Naive thymus-derived CD4-positive, alpha-beta T cell (primary cell): ENCODE measurements around the gene OR5H2. TPM values are rescaled to one million over a fixed set of nuclear protein-coding genes. Genes with fewer than 3 reads are reported as not detected.
"Not testable (repeated sequence)": the region's sequence is repeated elsewhere in the genome, so short reads cannot be mapped to it uniquely, and the experiment has no call there.

Source experiments
- ATAC-seq: fragments of 150-1000 bp; cut with Tn5 transposase; 2 replicates; pipeline ENCODE4 v1.10.0; 2021; ENCODE audit warnings: mild to moderate bottlenecking, moderate library complexity
- CTCF ChIA-PET: fragments of 350-600 bp; sonication (Branson Sonifier 250); formaldehyde crosslinking; loops from one replicate; lab custom pipeline; 2021; ENCODE audit warnings: antibody characterized with exemption; lab: Charles Lee
- POLR2A ChIA-PET: fragments of 350-600 bp; sonication (Branson Sonifier 250); formaldehyde crosslinking; loops from one replicate; lab custom pipeline; 2021; ENCODE audit warnings: antibody characterized with exemption, inconsistent platforms; lab: Charles Lee
- DNase-seq, 9 donors: peaks; one replicate each; pipeline versions ENCODE4 v3.0.0 to v3.0.0-alpha.2; 2020 to 2022; ENCODE audit warnings: mixed read lengths in 1 of 9
- H3K27ac ChIP-seq: one replicate; pipeline ENCODE4 v1.7.0; 2013; ENCODE audit warnings: mild to moderate bottlenecking, low read depth, low read length, moderate library complexity
- H3K27me3 ChIP-seq, 2 donors: one replicate each; pipeline ENCODE4 v1.7.0; 2013; ENCODE audit warnings: low read length in 2 of 2, mild to moderate bottlenecking in 2 of 2, moderate library complexity in 2 of 2; ENCODE audit not compliant: control insufficient read depth in 2 of 2, insufficient read depth in 2 of 2
- H3K36me3 ChIP-seq, 3 experiments: 1 replicate in 2 of 3; 2 replicates in 1 of 3; pipeline ENCODE4 v1.7.0; 2013; ENCODE audit warnings: low read length in 3 of 3, mild to moderate bottlenecking in 3 of 3, moderate library complexity in 1 of 3; ENCODE audit not compliant: insufficient read depth in 3 of 3, control insufficient read depth in 2 of 3
- H3K4me1 ChIP-seq, 2 donors: one replicate each; pipeline ENCODE4 v1.7.0; 2013; ENCODE audit warnings: low read length in 2 of 2, mild to moderate bottlenecking in 2 of 2, moderate library complexity in 1 of 2; ENCODE audit not compliant: control insufficient read depth in 2 of 2, insufficient read depth in 2 of 2
- H3K4me3 ChIP-seq: 2 replicates; pipeline ENCODE4 v1.7.0; 2013; ENCODE audit warnings: mild to moderate bottlenecking, low read length
- H3K9me3 ChIP-seq, 3 experiments: 1 replicate in 2 of 3; 2 replicates in 1 of 3; pipeline ENCODE4 v1.7.0; 2013; ENCODE audit warnings: low read length in 3 of 3; ENCODE audit not compliant: control insufficient read depth in 2 of 3
- H3K27ac Mint-ChIP-seq, 9 donors: one replicate each; pipeline ENCODE4 v1.8.0; 2020 to 2022; ENCODE audit warnings: mixed read lengths in 9 of 9, mild to moderate bottlenecking in 8 of 9, moderate library complexity in 5 of 9, inconsistent platforms in 2 of 9
- H3K27me3 Mint-ChIP-seq, 5 donors: one replicate each; pipeline ENCODE4 v1.8.0; 2021 to 2022; ENCODE audit warnings: mixed read lengths in 5 of 5, mild to moderate bottlenecking in 1 of 5
- H3K36me3 Mint-ChIP-seq, 5 donors: one replicate each; pipeline ENCODE4 v1.8.0; 2020 to 2022; ENCODE audit warnings: mixed read lengths in 5 of 5, mild to moderate bottlenecking in 3 of 5, inconsistent platforms in 1 of 5
- H3K4me1 Mint-ChIP-seq, 7 donors: one replicate each; pipeline ENCODE4 v1.8.0; 2020 to 2022; ENCODE audit warnings: mixed read lengths in 7 of 7, mild to moderate bottlenecking in 3 of 7, inconsistent platforms in 1 of 7
- H3K4me3 Mint-ChIP-seq, 10 donors: one replicate each; pipeline ENCODE4 v1.8.0; 2020 to 2022; ENCODE audit warnings: mild to moderate bottlenecking in 10 of 10, mixed read lengths in 10 of 10, moderate library complexity in 6 of 10, inconsistent platforms in 2 of 10
- H3K9me3 Mint-ChIP-seq, 11 donors: one replicate each; pipeline ENCODE4 v1.8.0; 2020 to 2022; ENCODE audit warnings: mixed read lengths in 11 of 11, mild to moderate bottlenecking in 4 of 11, inconsistent platforms in 1 of 11, moderate library complexity in 1 of 11
- intact Hi-C, 2 donors: fragments of 100-400 bp; cut with micrococcal nuclease; formaldehyde crosslinking; loops; one replicate each; pipeline ENCODE4 v1.15.1; 2023
- polyA plus RNA-seq, 2 donors: library from polyadenylated mRNA; unstranded; fragments of 300-500 nt; fragmentation: Illumina TruSeq; gene quantifications; one replicate each; pipeline ENCODE4 v1.2.3, GENCODE V29; 2021
- total RNA-seq, 6 experiments: library from RNA in 5 of 6; stranded (reverse) in 5 of 6; gene quantifications; 1 replicate in 5 of 6; 2 replicates in 1 of 6; pipeline ENCODE4 v1.2.3 and lab custom pipeline; 2021 to 2026

The OR5H2 gene
- total RNA-seq (not detected), polyA plus RNA-seq (not detected), total RNA-seq (lab: John Stamatoyannopoulos, UW) (not detected)

DNA sequence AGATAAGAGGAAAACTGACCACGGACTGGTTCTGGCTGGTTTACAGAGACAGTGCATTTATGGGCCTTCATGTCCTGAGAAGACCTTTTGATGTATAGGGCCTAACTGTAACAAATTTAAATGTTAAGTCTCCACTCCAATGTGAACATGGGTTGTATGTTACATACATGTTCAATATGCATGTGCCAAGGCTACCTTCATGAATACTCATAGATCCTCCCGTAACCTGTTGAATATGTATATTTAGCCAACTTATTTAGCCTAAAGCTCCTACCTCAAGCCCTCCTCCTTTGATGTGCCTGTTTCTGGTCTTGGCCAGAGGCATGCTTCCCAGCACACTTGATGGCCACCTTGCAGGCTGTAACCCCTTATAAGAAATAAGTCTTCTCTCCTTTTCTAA lies at the start of gene OR5H2:
Gene OR5H2, plus strand, starts transcription at position 301 of the 400 bp plus-strand sequence. CDS start 398 bp downstream, outside the sequence.
- Mint-ChIP-seq H3K9me3 (no peaks in the 10 kb centered on the region), H3K4me1 (no peaks in the 10 kb centered on the region), H3K27ac (no peak within 1 kb of the TSS), H3K27me3 (peaks cover 0 to 14% (median 0%) of the 10 kb centered on the region in 5 donors), H3K36me3 (no peaks in the 10 kb centered on the region), H3K4me3 (no peak within 1 kb of the TSS)
- Histone ChIP-seq H3K4me1 (no peaks in the 10 kb centered on the region), H3K36me3 (no peaks in the 10 kb centered on the region), H3K27ac (no peak within 1 kb of the TSS), H3K27me3 (no peaks in the 10 kb centered on the region), H3K9me3 (no peaks in the 10 kb centered on the region), H3K4me3 (no peak within 1 kb of the TSS)
- intact Hi-C loops = no loop called here
- ATAC-seq = no peak
- ChIA-PET POLR2A (no interaction called here), CTCF (no interaction called here)
- DNase-seq = no peak

- H3K4me3 ChIP-seq = no peak overlapping the region
- Mint-ChIP-seq H3K27me3 (peaks cover 4 to 13% (median 6%) of the 10 kb centered on the region in 5 donors), H3K36me3 (no peaks in the 10 kb centered on the region), H3K4me3 (no peak overlapping the region), H3K9me3 (no peaks in the 10 kb centered on the region), H3K4me1 (no peaks in the 10 kb centered on the region), H3K27ac (no peak overlapping the region)
- POLR2A ChIA-PET = no interaction called here
- H3K27me3 ChIP-seq = no peaks in the 10 kb centered on the region
- no peak overlapping the region for H3K27ac ChIP-seq
- ATAC-seq = no peak
- no peaks in the 10 kb centered on the region for H3K9me3 ChIP-seq
- intact Hi-C loops = no loop called here
- DNase-seq = no peak
- CTCF ChIA-PET = no interaction called here
- no peaks in the 10 kb centered on the region for H3K4me1 ChIP-seq
- H3K36me3 ChIP-seq = no peaks in the 10 kb centered on the region
Observed at GRCh38 chr3:98233468-98233867, 48.8 kb upstream of the OR5H2 start.

DNA sequence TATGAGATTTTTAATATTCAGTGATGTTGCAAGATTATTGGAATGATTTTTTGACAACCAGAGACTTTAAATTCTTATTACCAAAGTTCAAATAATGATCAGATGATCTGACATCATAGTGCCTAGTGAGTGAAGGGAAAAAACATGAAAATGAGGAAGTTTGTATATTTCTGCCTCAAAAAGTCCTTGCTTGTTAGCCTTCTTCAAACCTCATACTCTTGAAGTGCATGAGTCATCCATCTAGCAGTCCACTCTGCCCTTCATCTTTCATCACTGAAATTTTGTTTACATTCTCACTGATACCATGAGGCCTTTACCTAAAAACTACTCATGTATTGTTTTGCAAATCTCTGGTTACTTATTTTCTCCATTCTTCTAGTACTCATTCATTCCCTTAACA lies 42.2 kb upstream of the OR5H2 start:
- Histone ChIP-seq H3K36me3 (no peaks in the 10 kb centered on the region), H3K4me3 (no peak overlapping the region), H3K27ac (no peak overlapping the region), H3K27me3 (no peaks in the 10 kb centered on the region), H3K4me1 (no peaks in the 10 kb centered on the region), H3K9me3 (no peaks in the 10 kb centered on the region)
- ChIA-PET CTCF (no interaction called here), POLR2A (no interaction called here)
- Mint-ChIP-seq H3K4me1 (no peaks in the 10 kb centered on the region), H3K36me3 (no peaks in the 10 kb centered on the region), H3K9me3 (peaks cover 0 to 2% (median 0%) of the 10 kb centered on the region in 11 donors), H3K4me3 (no peak overlapping the region), H3K27me3 (peaks cover 4 to 7% (median 5%) of the 10 kb centered on the region in 5 donors), H3K27ac (no peak overlapping the region)
- intact Hi-C loops = no loop called here
- DNase-seq (no peak), ATAC-seq (no peak)

DNA sequence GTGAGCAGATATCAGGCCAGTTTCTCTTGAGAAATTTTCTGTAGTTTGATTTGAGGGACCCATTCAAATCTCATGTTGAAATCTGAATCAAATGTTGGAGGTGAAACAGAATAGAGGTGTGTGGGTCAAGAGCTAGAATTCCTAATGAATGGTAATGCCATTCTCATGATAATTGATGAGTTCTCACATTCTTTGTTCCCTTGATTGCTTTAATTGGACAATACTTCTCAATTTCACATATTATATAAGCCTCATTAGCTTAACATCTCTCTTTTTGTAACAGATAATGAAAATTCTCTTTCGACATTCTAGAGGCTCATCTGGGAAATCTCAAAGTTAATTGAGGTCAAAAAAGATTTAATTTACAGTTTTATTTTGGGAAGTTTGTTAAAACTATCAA lies 40.1 kb upstream of the OR5H2 start:
- H3K27me3 Mint-ChIP-seq = peaks cover 2 to 6% (median 5%) of the 10 kb centered on the region in 5 donors
- ChIA-PET CTCF (no interaction called here), POLR2A (no interaction called here)
- H3K36me3 Mint-ChIP-seq = no peaks in the 10 kb centered on the region
- Histone ChIP-seq H3K27me3 (no peaks in the 10 kb centered on the region), H3K4me3 (no peak overlapping the region), H3K4me1 (no peaks in the 10 kb centered on the region), H3K27ac (no peak overlapping the region), H3K36me3 (no peaks in the 10 kb centered on the region), H3K9me3 (no peaks in the 10 kb centered on the region)
- no peak overlapping the region for H3K27ac Mint-ChIP-seq
- DNase-seq = no peak
- no peak for ATAC-seq
- intact Hi-C loops = no loop called here
- H3K9me3 Mint-ChIP-seq = peaks cover 0 to 4% (median 0%) of the 10 kb centered on the region in 11 donors
- no peak overlapping the region for H3K4me3 Mint-ChIP-seq
- no peaks in the 10 kb centered on the region for H3K4me1 Mint-ChIP-seq

DNA sequence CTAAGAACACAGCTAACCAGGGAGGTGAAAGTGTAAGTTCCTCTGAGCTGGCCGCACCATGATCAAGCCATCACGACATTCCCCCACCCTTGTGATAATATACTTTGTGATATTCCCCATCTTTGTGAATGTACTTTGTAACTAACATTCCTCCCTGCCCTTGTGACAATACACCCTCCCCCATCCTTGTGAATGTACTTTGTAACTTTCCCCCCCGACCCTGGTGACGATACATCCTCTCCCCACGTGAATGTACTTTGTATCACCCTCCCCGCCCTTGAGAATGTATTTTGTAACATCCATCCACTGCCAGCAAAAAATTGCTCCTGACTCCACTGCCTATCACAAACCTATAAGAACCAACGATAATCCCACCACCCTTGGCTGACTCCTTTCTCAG lies 38.5 kb upstream of the OR5H2 start:
- POLR2A ChIA-PET = no interaction called here
- intact Hi-C loops = no loop called here
- Histone ChIP-seq H3K36me3 (no peaks in the 10 kb centered on the region), H3K4me3 (no peak overlapping the region), H3K9me3 (no peaks in the 10 kb centered on the region), H3K27ac (no peak overlapping the region), H3K4me1 (no peaks in the 10 kb centered on the region), H3K27me3 (no peaks in the 10 kb centered on the region)
- no peak overlapping the region for H3K4me3 Mint-ChIP-seq
- H3K36me3 Mint-ChIP-seq = no peaks in the 10 kb centered on the region
- H3K9me3 Mint-ChIP-seq = peaks cover 0 to 4% (median 0%) of the 10 kb centered on the region in 11 donors
- CTCF ChIA-PET = no interaction called here
- DNase-seq (no peak), ATAC-seq (no peak)
- H3K27me3 Mint-ChIP-seq = peaks cover 0 to 6% (median 0%) of the 10 kb centered on the region in 5 donors
- no peaks in the 10 kb centered on the region for H3K4me1 Mint-ChIP-seq
- no peak overlapping the region for H3K27ac Mint-ChIP-seq

GRCh38 chr3:98246142-98246541 lies 36.2 kb upstream of the OR5H2 start:
- H3K4me3 ChIP-seq = no peak overlapping the region
- no peaks in the 10 kb centered on the region for H3K36me3 ChIP-seq
- H3K36me3 Mint-ChIP-seq = no peaks in the 10 kb centered on the region
- no peak overlapping the region for H3K27ac Mint-ChIP-seq
- CTCF ChIA-PET = no interaction called here
- no peaks in the 10 kb centered on the region for H3K4me1 ChIP-seq
- POLR2A ChIA-PET = no interaction called here
- peaks cover 0 to under 1% (median 0%) of the 10 kb centered on the region in 5 donors for H3K27me3 Mint-ChIP-seq
- DNase-seq (no peak), ATAC-seq (no peak)
- no peak overlapping the region for H3K4me3 Mint-ChIP-seq
- no peaks in the 10 kb centered on the region for H3K9me3 ChIP-seq
- peaks cover 0 to 4% (median 0%) of the 10 kb centered on the region in 11 donors for H3K9me3 Mint-ChIP-seq
- H3K27me3 ChIP-seq = no peaks in the 10 kb centered on the region
- H3K4me1 Mint-ChIP-seq = no peaks in the 10 kb centered on the region
- intact Hi-C loops = no loop called here
- no peak overlapping the region for H3K27ac ChIP-seq

- H3K36me3 ChIP-seq, intact Hi-C loops, H3K27ac ChIP-seq, H3K9me3 ChIP-seq, H3K4me3 ChIP-seq, H3K27ac Mint-ChIP-seq, H3K4me1 Mint-ChIP-seq, CTCF ChIA-PET, H3K4me3 Mint-ChIP-seq, DNase-seq, H3K36me3 Mint-ChIP-seq, POLR2A ChIA-PET, H3K27me3 ChIP-seq, ATAC-seq, H3K4me1 ChIP-seq: not testable (repeated sequence)
- peaks cover 0 to 12% (median 5%) of the 10 kb centered on the region in 11 donors for H3K9me3 Mint-ChIP-seq
- peaks cover 0 to 11% (median 5%) of the 10 kb centered on the region in 5 donors for H3K27me3 Mint-ChIP-seq
Observed at GRCh38 chr3:98256026-98256425, 26.3 kb upstream of the OR5H2 start.
